T-helper 2 cell treated with Interferon-gamma antibody and Interleukin-4, amounts not matched to agents 100 ng/mL and 5 ng/mL, for 36 hours (primary cell): ENCODE data around the gene CDK1. TPM values are rescaled to one million over a fixed set of nuclear protein-coding genes. Genes with fewer than 3 reads are reported as not detected.
"Not testable (repeated sequence)": the region's sequence is repeated elsewhere in the genome, so short reads cannot be mapped to it uniquely, and the experiment has no call there.

ENCODE experiments used
- intact Hi-C: fragments of 100-400 bp; cut with micrococcal nuclease; formaldehyde crosslinking; loops from one replicate; pipeline ENCODE4 v1.15.1; 2023
- total RNA-seq: library from RNA; stranded (reverse); gene quantifications from 2 replicates; pipeline ENCODE4 v1.2.3, GENCODE V29; 2022

CDK1 gene
- total RNA-seq, 1 donor from 2014 or later = 118 TPM

DNA sequence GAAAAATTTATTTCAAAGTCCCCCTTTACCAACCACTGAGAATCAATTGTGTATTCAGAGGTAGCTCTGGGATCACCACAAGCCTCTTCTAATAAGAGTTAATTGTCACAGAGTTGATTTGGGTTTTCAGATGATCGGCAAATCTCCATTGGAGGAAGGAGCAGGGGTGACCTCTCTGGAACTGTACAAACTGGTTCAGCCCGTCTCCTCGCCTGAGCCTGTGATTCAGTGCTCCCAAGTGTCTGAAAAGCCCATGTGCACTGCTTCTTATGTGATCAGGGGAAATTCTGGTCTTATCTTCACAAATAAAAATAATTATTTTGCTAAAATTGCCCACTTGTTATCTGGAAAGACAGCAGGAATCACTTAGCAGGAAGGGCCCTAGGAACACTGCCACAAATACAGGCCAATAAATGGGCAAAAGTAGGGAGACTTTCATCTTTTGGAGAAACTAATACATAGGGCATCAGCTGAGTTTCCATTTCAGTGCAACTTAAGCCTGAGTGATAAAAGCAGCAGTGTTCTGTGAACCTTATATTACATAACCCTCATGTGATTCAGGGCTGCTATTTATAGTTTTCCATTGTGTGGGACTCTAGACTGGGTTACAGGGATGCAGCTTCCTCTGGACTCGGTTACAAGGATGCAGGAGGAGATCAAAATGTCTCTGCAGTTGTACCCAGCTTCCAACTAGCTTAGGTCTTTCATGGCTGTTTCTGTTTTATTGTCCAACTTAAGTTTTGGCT, 32.3 kb downstream of the CDK1 start:
- intact Hi-C loops = loop anchor here (10.0 kb wide), 1 partner anchor 924 kb away; no protein-coding TSS in a partner anchor

DNA sequence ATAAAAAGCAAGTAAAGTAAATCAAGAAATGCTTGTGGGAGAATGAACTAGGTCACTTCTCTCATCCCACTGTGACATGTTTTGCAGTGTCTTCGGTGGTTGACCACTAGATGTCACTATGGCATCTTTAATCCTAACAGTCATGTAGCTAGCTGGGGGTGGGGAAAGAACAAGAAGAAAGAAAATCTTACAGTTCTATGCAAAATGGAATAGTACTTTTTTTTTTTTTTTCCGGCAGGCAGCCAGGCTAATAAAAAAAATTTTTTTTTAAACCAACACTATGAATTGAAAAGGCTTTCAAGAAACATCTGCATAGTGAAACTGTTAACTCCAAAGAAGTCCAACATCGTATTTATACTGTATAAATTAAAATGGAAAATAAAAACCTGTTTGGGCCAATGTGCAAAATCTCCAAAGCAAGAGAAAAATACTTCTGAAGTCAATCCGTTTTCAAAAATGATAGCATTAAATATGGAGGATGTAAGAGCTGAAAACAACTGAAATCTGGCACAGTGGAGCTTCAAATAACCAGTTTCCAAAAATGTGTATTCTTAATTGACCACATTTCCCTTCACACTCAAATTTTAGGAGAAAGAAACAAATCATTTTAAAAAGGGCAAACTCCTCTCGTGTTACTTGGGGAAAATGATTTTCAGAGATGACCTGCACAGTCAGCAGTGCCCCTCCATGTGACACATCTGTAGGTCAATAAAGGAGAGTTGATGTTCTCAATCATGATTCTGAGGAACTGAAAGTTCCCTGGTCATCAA, 38.5 kb downstream of the CDK1 start:
- intact Hi-C loops = loop anchor here (1.0 to 10.0 kb wide), 4 partner anchors 147 to 1018 kb away; no protein-coding TSS in a partner anchor

DNA sequence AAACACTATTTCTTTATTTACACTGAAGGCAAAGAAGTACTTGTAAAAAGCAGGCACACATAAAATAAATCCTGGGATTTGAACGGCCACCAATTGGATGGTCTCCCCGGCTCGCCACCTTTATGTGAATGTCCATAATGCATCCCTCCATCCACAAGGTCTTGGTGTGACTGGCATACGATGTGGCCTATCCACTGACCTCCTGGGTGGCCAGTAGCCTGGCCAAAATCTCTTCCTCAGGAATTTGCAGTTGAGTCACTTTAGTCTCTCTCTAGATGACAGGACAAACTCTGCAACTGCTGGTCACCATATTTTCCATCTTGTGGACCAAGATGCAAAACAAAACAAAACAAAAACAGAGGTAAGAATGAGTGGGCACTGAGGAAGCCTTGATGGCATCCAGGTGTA, 39.1 kb downstream of the CDK1 start:
- intact Hi-C loops = loop anchor here (2.0 to 10.0 kb wide), 2 partner anchors 917 to 1017 kb away; no protein-coding TSS in a partner anchor

DNA sequence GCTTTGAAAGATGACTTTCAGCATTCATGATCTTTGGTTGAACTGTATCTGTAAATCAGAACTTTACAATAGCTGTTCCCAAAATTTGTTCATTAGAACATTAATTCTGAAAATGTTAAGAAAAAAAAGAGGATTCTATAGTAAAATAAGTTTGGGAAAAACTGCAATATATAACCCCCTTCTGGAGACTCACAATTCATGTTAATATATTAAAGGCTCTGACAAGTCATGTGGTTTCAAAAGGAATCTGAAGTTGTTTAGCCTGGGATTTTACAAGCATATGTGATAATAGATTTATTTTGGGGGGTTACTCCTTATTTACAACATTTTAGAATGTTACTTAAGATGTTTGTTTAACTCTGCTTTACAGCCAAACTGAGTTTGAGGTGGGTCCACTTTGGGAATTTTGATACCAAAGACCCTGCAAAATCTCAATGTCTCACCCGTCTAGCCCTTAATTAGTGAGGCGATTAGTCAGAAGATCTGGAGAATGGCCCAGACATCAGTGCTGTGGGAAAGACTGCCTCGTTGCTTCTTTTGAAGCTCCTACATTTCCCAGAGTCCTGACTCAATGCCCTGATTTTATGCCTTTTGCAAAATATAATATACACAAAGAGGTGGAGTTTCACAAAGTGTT, 40.0 kb downstream of the CDK1 start:
- intact Hi-C loops = loop anchor here (10.0 kb wide), 1 partner anchor 917 kb away; no protein-coding TSS in a partner anchor

DNA sequence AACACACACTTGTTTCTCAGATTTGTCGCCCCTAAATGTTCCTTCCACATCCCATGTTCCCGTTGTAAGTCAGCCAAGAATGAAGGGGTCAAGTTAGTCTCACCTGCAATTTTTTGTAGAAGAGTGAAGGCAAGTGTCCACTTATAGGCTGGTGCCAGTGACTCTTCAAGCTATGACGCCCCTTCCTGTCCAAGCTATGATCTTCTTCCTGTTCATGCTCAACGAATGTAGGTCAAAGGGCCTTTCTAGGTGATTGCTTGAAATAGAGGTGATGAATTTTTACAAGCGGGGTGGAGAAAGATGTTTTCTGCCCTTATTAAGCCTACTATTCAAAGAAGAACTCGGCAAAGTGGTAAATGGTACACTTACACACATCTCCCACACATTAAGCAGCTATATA, 41.0 kb downstream of the CDK1 start:
- intact Hi-C loops = loop anchor here (10.0 kb wide), 1 partner anchor 916 kb away; no protein-coding TSS in a partner anchor

DNA sequence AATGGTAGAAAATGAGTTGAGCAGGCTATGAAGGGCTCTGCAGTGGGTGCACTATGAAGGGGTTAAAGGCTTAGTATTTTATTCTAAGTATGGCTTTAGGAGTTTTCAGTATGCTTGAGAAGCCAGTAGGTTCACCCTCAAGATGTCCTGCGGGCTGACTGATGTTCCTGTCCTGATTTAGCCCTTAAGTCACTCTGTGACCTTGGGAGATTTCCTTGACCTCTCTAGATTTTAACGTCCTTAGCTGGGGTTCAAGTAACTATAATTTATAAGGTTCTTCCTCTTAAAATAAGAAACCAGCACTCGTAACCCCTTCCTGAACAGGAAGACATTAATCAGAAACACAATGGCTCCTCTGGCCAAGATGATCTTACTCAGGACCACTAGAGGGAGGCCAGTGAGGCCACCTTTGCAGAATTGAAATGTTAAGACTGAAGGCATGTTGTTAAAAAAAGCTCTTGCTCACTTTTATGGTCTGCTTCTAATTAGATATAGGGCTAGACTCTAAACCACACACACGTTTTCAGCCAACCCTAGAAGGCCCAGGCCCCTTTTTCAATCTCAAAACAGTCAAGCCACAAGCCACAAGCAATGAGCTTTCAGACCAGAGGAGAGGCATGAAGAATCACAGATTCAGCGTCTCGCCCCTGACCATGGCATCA, 41.9 kb downstream of the CDK1 start:
- intact Hi-C loops = no loop called here

DNA sequence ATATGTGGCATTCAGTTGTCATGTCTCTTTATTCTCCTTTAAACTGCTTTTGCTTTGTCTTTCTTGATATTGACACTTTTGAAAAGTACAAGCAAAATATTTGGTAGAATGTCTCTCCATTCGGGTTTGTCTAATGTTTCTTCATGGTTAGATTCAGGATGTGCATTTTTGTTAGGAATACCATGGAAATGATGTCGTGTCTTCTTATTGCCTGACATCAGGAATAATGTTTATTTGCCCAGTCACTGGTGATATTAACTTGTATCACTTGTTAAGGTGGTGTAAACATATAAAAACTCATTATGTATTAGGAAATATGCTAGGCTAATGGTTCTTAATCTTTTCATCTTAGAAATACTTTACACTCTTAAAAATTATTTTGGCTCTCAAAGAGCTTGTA, 43.4 kb downstream of the CDK1 start:
- intact Hi-C loops = no loop called here

DNA sequence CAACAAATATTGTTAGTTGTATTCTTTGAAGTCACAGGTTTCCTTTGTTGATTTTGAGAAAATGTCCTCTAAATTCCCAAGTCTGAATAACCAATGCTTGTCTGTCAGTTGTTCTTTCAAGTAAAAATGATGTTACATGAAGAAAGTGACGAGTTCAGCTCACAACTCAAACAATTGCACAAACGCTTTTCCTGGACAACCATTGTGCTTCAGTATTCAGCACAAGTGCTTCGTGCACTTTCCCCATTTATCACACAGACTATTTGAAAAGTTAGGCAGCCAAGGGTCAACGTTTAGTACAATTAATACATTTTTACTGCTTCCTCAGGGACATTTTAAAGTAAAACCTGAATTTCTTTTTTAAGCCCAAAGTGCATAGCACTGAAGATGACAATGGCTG, 44.5 kb downstream of the CDK1 start:
- intact Hi-C loops = no loop called here

DNA sequence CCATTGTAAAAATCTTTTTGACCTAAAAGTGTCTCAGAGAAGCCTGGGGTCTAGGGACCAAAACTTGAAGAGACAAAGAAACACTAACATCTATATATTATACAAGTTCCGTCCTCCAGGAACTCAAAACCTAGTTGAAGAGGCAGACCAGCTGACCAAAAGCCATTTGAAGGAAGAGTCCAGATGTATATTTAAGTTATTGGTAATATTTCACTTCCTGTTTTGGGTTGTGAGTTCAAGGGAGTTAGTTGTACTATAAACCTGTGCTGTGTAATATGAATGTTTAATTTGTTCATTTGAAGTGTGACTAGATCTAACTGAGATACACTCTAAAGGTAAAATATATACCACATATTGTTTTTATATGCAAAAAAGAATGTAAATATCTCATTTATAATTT, 45.0 kb downstream of the CDK1 start:
- intact Hi-C loops = no loop called here

DNA sequence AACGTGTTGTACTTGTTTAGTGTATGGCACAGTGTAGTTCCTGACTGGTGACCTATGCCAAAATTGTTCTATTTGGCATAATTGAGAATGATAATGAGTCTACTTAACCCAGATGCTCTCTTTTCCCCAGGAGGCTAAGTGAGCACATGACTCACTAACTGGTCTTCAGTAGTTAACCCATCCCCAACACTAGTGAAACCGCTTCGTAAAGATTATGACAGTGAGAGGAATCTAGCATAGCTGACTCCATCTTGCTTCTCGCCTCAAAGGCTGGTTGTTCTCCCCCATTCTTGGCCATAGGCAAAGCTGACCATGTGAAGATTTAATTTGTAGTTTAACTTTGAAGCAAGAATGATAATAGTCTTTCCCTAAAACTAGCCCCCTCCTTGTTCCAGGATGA, 47.2 kb downstream of the CDK1 start:
- intact Hi-C loops = no loop called here

DNA sequence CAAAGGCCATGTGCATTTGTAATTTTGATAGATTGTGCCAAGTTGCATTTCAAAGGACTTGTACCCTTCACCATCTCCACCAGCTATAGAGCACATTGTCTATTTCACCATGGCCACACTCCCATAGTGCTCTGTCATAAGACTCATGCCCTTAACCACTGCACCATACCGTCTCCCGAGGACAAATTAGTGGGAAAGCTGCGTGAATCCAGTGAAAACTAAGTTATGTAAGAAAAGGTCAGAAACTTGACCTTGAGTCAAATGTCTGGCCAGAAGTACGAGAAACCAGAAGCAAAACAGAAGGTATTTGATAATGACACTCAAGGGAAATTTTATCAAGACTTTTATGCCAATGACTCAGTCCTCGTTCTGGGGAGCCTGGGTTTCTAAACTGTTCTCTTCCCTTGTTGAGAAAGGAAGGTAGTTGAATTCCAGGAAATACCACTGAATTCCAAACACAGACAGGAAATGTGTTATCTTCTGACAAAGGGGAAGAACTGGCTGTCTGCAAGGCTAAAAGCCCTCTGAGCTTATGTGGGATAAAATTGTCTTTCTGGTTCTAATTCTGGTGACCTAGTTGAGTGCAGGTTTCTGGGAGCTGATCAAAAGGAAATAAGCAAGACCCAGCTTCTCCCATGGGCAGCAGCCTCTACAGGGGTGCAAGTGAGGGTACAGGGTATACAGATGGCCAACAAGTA, 49.7 kb downstream of the CDK1 start:
- intact Hi-C loops = no loop called here

DNA sequence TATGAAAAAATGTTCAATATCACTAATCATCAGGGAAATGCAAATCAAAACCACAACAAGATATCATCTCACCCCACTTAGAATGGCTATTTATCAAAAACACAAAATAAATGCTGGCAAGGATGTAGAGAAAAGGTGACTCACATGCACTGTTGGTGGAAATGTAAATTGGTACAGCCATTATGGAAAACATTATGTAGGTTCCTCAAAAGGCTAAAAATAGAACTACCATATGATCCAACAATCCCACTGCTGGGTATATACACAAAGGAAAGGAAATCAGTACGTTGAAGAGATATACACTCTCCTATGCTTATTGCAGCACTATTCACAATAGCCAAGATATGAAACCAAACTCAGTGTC, 50.2 kb downstream of the CDK1 start:
- intact Hi-C loops = no loop called here

DNA sequence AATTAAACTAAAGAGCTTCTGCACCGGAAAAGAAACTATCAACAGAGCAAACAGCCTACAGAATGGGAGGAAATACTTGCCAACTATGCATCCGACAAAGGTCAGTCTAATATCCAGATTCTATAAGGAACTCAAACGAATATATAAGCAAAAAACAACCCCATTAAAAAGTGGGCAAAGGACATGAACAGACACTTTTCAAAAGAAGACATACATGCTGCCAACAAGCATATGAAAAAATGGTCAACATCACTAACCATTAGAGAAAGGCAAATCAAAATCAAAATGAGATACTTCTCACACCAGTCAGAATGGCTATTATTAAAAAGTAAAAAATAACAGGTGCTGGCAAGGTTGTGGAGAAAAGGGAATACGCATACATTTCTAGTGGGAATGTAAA, 53.9 kb downstream of the CDK1 start:
- intact Hi-C loops = not testable (repeated sequence)

DNA sequence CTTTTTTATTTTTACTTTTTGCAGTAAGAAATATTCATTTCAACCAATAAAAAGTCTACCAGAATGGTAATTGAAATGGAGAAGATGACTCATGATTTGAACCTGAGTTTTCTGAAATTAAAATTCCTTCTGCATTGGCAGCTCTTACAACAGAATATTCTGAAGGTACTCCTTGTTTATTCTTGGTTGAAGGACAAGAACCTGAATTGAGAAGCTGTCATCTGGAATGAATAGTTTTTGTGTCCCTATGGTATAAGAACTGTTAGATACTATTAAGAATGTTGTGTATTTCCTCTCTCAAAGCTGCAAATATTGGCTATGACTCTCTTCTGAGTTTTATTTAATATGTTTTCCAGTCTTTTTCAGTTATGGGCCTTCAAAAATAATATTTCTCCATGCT, 56.1 kb downstream of the CDK1 start:
- intact Hi-C loops = no loop called here

DNA sequence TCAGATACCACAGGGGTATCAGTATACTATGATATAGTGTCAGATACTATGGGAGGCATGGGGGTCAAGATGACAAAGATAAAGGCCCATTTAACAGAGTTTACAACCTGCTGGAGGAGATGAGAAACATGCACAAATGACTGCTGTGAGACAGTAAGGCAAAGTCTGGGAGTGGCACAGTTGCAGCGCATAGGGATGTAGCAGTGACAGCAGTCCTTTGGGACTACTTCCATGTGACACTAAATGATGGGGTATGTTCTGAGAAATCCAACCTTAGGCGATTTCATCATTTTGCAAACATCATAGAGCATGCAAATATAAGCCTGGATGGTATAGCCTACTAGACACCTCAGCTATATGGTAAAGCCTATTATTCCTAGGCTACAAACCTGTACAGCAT, 56.8 kb downstream of the CDK1 start:
- intact Hi-C loops = no loop called here

DNA sequence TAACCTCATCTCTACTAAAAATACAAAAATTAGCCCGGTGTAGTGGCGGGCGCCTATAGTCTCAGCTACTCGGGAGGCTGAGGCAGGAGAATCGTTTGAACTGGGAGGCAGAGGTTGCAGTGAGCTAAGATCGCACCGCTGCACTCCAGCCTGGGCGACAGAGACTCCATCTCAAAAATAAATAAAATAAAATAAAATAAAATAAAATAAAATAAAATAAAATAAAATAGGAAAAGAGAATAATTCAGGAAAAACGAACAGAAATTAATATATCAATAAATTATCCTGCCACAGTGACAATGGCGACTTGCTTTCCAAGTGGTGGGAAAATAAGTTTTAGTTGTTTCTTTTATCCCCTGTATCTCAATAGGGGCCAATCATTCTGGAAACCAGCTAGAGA, 62.9 kb downstream of the CDK1 start:
- intact Hi-C loops = not testable (repeated sequence)

DNA sequence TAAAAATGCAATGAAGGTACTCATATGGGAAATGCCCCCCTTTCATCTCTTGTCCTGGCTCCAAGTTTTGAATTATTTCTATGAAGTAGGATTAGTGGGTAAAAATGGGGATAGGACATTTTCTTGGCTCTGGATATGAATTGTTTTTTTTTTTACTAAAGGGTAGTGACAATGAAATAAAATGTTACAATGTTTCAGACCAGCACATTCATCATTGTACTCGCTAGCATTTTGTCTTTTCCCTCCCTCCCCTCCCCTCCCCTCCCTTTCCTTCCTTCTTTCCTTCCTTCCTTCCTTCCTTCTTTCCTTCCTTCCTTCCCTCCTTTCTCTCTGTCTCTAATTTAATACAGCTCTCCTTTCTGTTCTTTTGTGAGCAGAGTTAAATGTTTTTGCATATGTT, 64.4 kb downstream of the CDK1 start:
- intact Hi-C loops = no loop called here
